ENCODE measurements around the gene TMEM237.

GRCh38 chr2:201639205-201639604 is 4.1 kb downstream of the TMEM237 start:
- TF ChIP-seq CTCF (IDR thresholded peaks at IDR 0.05), result no peak
- TF ChIP-seq POLR2A (IDR thresholded peaks at IDR 0.05), result no peak
- TF ChIP-seq POLR2AphosphoS5 (IDR thresholded peaks at IDR 0.05), result no peak
- no peak for TF ChIP-seq EP300 (IDR thresholded peaks at IDR 0.05)
